ENCODE measurements around the gene CREB3.

- no peak for TF ChIP-seq TAF1 (IDR thresholded peaks at IDR 0.05; ENCODE audit: low read depth, low read length)
- no peak for TF ChIP-seq SPI1 (IDR thresholded peaks at IDR 0.05; ENCODE audit: low read depth, low read length)
- TF ChIP-seq POLR2A (IDR thresholded peaks at IDR 0.05; ENCODE audit: low read depth, low read length): no peak
- TF ChIP-seq POLR2AphosphoS5 (IDR thresholded peaks at IDR 0.05; ENCODE audit: low read depth, low read length): no peak
- no peak for TF ChIP-seq POU2F2 (IDR thresholded peaks at IDR 0.05; ENCODE audit: low read depth, low read length)
- no peak for TF ChIP-seq PAX5 (IDR thresholded peaks at IDR 0.05; ENCODE audit: insufficient read depth, low read length, severe bottlenecking)
These were observed 42.2 kb upstream of the CREB3 start for GRCh38 chr9:35690294-35690613.

Measured in GM12891 (cell line).